Suprapubic skin (tissue), 4 donors: Measurements from ENCODE around the gene GRIP2.

ENCODE experiments used
- CTCF ChIP-seq, 2 donors: fragments of 200-600 bp in 1 of 2; fragments of 450-650 bp in 1 of 2; sonication (generic) in 1 of 2; IDR thresholded peaks; one replicate each; pipeline ENCODE4 v1.5.1; 2016 to 2019; ENCODE audit warnings: antibody characterized with exemption in 2 of 2, mild to moderate bottlenecking in 1 of 2, moderate library complexity in 1 of 2
- EP300 ChIP-seq: sonication (generic); formaldehyde crosslinking; IDR thresholded peaks from one replicate; pipeline ENCODE4 v1.6.1; 2017; ENCODE audit warnings: antibody characterized with exemption
- POLR2A ChIP-seq, 2 donors: fragments of 450-650 bp; IDR thresholded peaks; one replicate each; pipeline ENCODE4 v1.6.1; 2017; ENCODE audit warnings: antibody characterized with exemption in 2 of 2, mild to moderate bottlenecking in 2 of 2, moderate library complexity in 2 of 2
- POLR2AphosphoS5 ChIP-seq, 3 donors: sonication (generic); formaldehyde crosslinking; IDR thresholded peaks; one replicate each; pipeline ENCODE4 v1.6.1; 2017; ENCODE audit warnings: antibody characterized with exemption in 3 of 3

- no peak for TF ChIP-seq POLR2A (IDR thresholded peaks at IDR 0.05)
- no peak for TF ChIP-seq CTCF (IDR thresholded peaks at IDR 0.05)
- TF ChIP-seq POLR2AphosphoS5 (IDR thresholded peaks at IDR 0.05): no peak
- TF ChIP-seq EP300: no peak
These were observed 81.5 kb downstream of the GRIP2 start for GRCh38 chr3:14458434-14459275.
